K562 (cell line): ENCODE results near the gene ATP5F1D. TPM values are rescaled to one million over a fixed set of nuclear protein-coding genes. Genes with fewer than 3 reads are reported as not detected.

ENCODE experiments used
- BRD9 ChIP-seq: fragments of 450-650 bp; IDR thresholded peaks from 2 replicates; pipeline ENCODE4 v1.6.1; 2018; ENCODE audit warnings: low read depth; ENCODE audit not compliant: partially characterized antibody
- E2F6 ChIP-seq, 2 experiments: IDR thresholded peaks; 2 replicates each; pipeline ENCODE4 v1.6.1; 2011; ENCODE audit warnings: borderline replicate concordance in 1 of 2, control low read depth in 1 of 2, low read depth in 1 of 2, low read length in 1 of 2, mild to moderate bottlenecking in 1 of 2, mixed read lengths in 1 of 2, moderate library complexity in 1 of 2; ENCODE audit not compliant: insufficient read depth in 1 of 2, insufficient read length in 1 of 2, poor library complexity in 1 of 2, severe bottlenecking in 1 of 2; ENCODE audit errors: extremely low read depth in 1 of 2
- ETS1 ChIP-seq: conservative IDR thresholded peaks from 2 replicates; pipeline ENCODE4 v1.6.1; 2011; ENCODE audit warnings: low read depth, mild to moderate bottlenecking, low read length; ENCODE audit not compliant: control insufficient read depth
- EWSR1 ChIP-seq: fragments of 450-650 bp; IDR thresholded peaks from 2 replicates; pipeline ENCODE4 v1.6.1; 2018; ENCODE audit warnings: borderline replicate concordance, mild to moderate bottlenecking, low read depth, moderate library complexity; ENCODE audit not compliant: partially characterized antibody
- GABPB1 ChIP-seq: sonication (generic); formaldehyde crosslinking; IDR thresholded peaks from 2 replicates; pipeline ENCODE4 v1.8.0; 2022; ENCODE audit warnings: mild to moderate bottlenecking, missing genetic modification reagents
- HMGN3 ChIP-seq: IDR thresholded peaks from 2 replicates; pipeline ENCODE4 v1.6.1; 2011; ENCODE audit warnings: borderline replicate concordance, low read depth, mild to moderate bottlenecking, mixed read lengths, low read length; ENCODE audit not compliant: insufficient read length; ENCODE audit errors: extremely low read depth
- ID3 ChIP-seq, 2 experiments: fragments of 250-450 bp in 1 of 2; fragments of 450-650 bp in 1 of 2; sonication (Bioruptor Pico) in 1 of 2; IDR thresholded peaks; 2 replicates each; pipeline versions ENCODE4 v1.6.1 to v1.8.0; 2016 to 2021; ENCODE audit warnings: mild to moderate bottlenecking in 2 of 2, moderate library complexity in 2 of 2, missing compliant biosample characterization in 1 of 2, missing genetic modification characterization in 1 of 2
- NBN ChIP-seq: fragments of 450-650 bp; IDR thresholded peaks from 2 replicates; pipeline ENCODE4 v1.6.1; 2016; ENCODE audit warnings: low read depth, mild to moderate bottlenecking
- NUFIP1 ChIP-seq: fragments of 450-650 bp; IDR thresholded peaks from 2 replicates; pipeline ENCODE4 v1.6.1; 2018; ENCODE audit not compliant: partially characterized antibody
- PHTF2 ChIP-seq: fragments of 250-450 bp; sonication (Bioruptor Pico); IDR thresholded peaks from 2 replicates; pipeline ENCODE4 v1.5.0; 2021; ENCODE audit warnings: mild to moderate bottlenecking
- ZMIZ1 ChIP-seq, 2 experiments: fragments of 150-350 bp in 1 of 2; IDR thresholded peaks; 2 replicates each; pipeline ENCODE4 v1.6.1; 2012 to 2016; ENCODE audit warnings: low read depth in 2 of 2, low read length in 2 of 2, mild to moderate bottlenecking in 1 of 2, moderate library complexity in 1 of 2
- ZNF609 ChIP-seq: sonication (generic); formaldehyde crosslinking; IDR thresholded peaks from 2 replicates; pipeline ENCODE4 v1.8.1; 2023; ENCODE audit warnings: missing genetic modification reagents, mild to moderate bottlenecking, borderline replicate concordance
- ZNF780A ChIP-seq: fragments of 250-450 bp; sonication (Bioruptor Pico); IDR thresholded peaks from 2 replicates; pipeline ENCODE4 v1.5.0; 2021; ENCODE audit warnings: mild to moderate bottlenecking
- polyA plus RNA-seq, 8 experiments: library from polyadenylated mRNA; depleted of rRNA in 4 of 8; stranded (reverse) in 5 of 8; unstranded in 3 of 8; fragments of >200 nt; fragmentation: Nextera tagmentation in 2 of 8; fragmentation: Illumina TruSeq in 1 of 8; extraction: Ambion mirVana in 2 of 8; extraction: Trizol in 1 of 8; gene quantifications; 2 replicates each; pipeline versions ENCODE4 v1.2.1 to v1.2.3, GENCODE V29; 2011 to 2014; ENCODE audit warnings: inconsistent platforms in 1 of 8, missing spikeins in 1 of 8
- total RNA-seq, 7 experiments: library from RNA; depleted of rRNA in 6 of 7; stranded (reverse); fragments of >200 nt in 6 of 7; fragmentation: Illumina TruSeq in 2 of 7; extraction: Trizol in 2 of 7; gene quantifications; 2 replicates each; pipeline versions ENCODE4 v1.2.1 to v1.2.3, GENCODE V29; 2011 to 2021; ENCODE audit warnings: low replicate concordance in 1 of 7

ATP5F1D gene
- total and polyA plus RNA-seq, 9 of the 15 experiments (the other 6 are each of a cell fraction or from before 2014, with no cell fraction given), result 3.9 to 409 (median 36.8) TPM

- TF ChIP-seq ZNF780A (CRISPR knock-in tag), result peak; percentile 76; the same call in 1 of the 2 replicates
- no peak for TF ChIP-seq PHTF2 (CRISPR knock-in tag)
- 0 out of 2 replicates have a peak, but pooled peaks have one; percentile 40 for TF ChIP-seq GABPB1 (CRISPR knock-in tag)
- peak; percentile 53; the same call in 1 of the 2 replicates for TF ChIP-seq NBN
- no peak for TF ChIP-seq NUFIP1
- TF ChIP-seq BRD9, result no peak
- no peak; the same call in 1 of the 2 replicates for TF ChIP-seq ZNF609 (CRISPR knock-in tag)
- peak; percentile 36; the same call in 1 of the 2 replicates for TF ChIP-seq ETS1
- peak; percentile 87 for TF ChIP-seq HMGN3
- TF ChIP-seq ZMIZ1 (IDR thresholded peaks at IDR 0.05; ENCODE audit: low read depth in 2 of 2, low read length in 2 of 2), result no peak; a peak in 1 of 4 replicates
- TF ChIP-seq ID3 (CRISPR knock-in tag; IDR thresholded peaks at IDR 0.05), result no peak
- TF ChIP-seq ID3 (tag; IDR thresholded peaks at IDR 0.05), result peak; percentile 28; the same call in 1 of the 2 replicates
- TF ChIP-seq E2F6 (IDR thresholded peaks at IDR 0.05; ENCODE audit: borderline replicate concordance in 1 of 2, extremely low read depth in 1 of 2, insufficient read depth in 1 of 2, insufficient read length in 1 of 2, low read depth in 1 of 2, low read length in 1 of 2, poor library complexity in 1 of 2, severe bottlenecking in 1 of 2), result no peak
- no peak for TF ChIP-seq EWSR1
These were observed 17.8 kb downstream of the ATP5F1D start (continued) for GRCh38 chr19:1259206-1259875.
